Iris pigment epithelial cell (primary cell): ENCODE measurements around the gene ATP5IF1.

Experiments used
- DNase-seq: peaks from one replicate; pipeline ENCODE4 v3.0.0-alpha.2; 2011; ENCODE audit warnings: low read depth

Gene ATP5IF1

GRCh38 chr1:28265577-28265976, 29.7 kb downstream of the ATP5IF1 start:
- DNase-seq: no peak

GRCh38 chr1:28266920-28267322, 31.0 kb downstream of the ATP5IF1 start:
- no peak for DNase-seq

- DNase-seq: no peak
Measured at GRCh38 chr1:28267633-28268032, 31.7 kb downstream of the ATP5IF1 start.

- DNase-seq: no peak
Measured at GRCh38 chr1:28269529-28269928, 33.6 kb downstream of the ATP5IF1 start.

GRCh38 chr1:28272215-28272852, 36.4 kb downstream of the ATP5IF1 start:
- DNase-seq: no peak

DNA sequence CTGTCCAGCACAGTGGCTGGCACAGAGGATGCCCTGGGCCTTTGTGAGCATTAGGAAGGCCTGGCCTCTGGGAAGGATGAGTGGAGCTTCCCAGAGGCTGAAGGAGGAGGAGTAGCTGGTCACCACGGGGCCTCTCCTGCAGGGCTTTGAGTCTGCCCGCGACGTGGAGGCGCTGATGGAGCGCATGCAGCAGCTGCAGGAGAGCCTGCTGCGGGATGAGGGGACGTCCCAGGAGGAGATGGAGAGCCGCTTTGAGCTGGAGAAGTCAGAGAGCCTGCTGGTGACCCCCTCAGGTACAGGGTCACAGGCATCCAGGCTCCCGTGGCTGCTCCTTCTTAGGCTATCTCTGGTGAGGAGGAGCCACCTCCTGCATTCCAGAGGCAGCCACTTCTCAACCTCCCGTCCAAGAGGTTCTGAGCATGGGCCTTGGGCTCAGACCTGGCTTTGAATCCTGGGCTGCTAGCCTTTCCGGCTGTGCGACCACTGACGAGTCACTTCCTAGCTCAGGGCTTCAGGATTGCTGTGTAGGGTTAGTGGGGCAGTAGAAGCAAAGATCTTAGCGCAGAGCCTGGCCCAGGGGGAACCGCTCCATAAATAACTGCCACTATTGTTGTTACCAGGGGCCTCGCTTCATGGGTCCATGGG, 37.4 kb downstream of the ATP5IF1 start:
- DNase-seq: no peak

DNA sequence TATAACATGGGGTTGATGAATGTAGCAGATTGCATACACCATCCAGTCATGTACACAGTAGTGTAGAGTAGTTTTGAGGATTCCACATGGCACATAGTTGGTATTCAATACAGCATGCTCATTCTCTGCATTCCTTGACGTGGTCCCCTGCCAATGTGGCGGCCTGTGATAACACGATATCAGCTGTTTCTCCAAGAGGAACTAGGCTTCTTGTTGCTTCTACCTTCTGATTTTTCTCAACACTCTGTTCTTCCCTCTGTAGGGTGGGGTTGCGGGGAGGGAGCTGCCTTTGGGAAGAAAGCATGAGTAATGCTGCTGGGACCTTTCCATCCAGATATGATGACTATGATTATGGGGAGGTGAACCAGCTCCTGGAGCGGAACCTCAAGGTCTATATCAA, 42.8 kb downstream of the ATP5IF1 start:
- DNase-seq: no peak

DNA sequence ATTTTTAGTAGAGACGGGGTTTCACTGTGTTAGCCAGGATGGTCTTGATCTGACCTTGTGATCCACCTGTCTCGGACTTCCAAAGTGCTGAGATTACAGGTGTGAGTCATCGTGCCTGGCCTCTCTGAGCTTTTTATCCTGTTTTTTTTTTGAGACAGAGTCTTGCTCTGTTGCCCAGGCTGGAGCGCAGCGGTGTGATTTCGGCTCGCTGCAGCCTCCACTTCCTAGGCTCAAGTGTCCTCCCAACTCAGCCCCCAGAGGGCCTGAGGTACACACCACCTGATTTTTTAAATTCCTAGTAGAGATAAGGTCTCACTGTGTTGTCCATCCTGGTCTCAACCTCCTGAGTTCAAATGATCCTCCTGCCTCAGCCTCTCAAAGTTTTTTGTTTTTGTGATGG, 43.8 kb downstream of the ATP5IF1 start:
- DNase-seq: no peak

DNA sequence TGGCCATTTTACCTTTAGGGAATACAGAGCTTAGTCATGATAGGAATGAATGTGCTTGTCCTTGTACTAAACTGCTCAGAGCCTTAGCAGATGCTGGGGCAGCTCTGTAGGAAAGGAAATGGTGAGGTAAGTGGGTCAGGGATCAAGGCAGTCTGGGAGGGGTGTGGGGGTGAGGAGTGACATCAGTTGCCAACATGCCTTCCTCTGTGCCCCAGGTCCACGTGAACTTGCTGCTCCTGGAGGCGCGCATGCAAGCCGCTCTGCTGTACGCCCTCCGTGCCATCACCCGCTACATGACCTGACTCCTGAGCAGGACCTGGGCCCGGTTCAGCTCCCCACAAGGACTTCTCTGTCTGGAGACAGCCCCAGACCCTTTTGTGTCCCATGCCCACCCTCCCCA, 44.6 kb downstream of the ATP5IF1 start:
- DNase-seq: no peak

DNA sequence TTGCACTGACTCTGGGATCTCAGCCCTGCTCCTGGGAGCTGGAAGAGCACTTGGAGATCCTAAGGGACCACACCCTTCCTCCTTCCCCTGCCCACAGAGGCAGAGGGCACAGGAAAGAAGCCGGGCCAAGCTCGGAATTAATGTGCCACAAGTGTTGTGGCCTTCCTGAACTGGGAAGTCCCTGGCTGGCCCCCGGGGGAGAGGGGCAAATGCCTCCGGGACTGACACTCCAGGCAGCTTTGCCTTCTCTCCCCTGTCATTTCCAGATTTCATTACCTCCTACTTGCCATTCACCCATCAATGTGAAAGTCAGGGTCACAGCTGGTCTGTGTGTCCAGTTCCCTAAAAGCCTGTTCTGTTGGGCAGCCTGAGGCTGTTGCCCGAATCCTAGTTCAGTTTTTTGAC, 45.1 kb downstream of the ATP5IF1 start:
- DNase-seq: no peak

DNA sequence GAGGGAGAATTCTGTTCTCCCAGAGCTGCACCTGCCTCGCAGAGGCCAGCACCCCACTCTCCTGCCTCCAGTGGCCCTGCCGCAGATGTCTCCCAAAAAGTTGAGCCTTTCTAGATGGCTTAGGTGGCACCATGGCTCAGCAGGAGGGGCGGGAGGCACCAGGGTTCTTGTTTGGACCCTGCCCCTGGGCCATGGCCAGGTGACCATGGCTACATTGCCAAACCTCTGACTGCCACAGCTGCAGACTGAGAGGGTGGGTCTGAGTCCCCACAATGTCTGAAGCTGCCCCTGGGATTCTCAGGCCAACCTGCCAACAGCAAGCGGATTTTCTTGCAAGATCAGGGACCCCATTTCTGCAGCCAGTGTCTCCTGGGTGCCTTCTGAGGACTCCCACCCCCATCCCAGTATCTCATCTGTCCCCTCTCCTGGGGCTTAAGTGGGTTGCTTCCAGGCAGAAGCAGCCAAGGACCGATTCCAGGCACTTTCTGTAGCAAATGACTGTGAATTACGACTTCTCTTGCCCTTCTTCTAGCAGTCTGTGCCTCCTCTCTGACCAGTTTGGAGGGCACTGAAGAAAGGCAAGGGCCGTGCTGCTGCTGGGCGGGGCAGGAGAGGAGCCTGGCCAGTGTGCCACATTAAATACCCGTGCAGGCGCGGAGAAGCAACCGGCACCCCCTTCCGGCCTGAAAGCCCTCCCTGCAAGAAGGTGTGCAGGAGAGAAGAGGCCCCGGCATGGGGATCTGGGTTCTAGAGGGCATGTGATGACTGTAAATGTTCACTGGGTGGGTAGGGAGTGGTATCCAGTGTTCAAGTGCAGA, 45.9 kb downstream of the ATP5IF1 start:
- no peak for DNase-seq

DNA sequence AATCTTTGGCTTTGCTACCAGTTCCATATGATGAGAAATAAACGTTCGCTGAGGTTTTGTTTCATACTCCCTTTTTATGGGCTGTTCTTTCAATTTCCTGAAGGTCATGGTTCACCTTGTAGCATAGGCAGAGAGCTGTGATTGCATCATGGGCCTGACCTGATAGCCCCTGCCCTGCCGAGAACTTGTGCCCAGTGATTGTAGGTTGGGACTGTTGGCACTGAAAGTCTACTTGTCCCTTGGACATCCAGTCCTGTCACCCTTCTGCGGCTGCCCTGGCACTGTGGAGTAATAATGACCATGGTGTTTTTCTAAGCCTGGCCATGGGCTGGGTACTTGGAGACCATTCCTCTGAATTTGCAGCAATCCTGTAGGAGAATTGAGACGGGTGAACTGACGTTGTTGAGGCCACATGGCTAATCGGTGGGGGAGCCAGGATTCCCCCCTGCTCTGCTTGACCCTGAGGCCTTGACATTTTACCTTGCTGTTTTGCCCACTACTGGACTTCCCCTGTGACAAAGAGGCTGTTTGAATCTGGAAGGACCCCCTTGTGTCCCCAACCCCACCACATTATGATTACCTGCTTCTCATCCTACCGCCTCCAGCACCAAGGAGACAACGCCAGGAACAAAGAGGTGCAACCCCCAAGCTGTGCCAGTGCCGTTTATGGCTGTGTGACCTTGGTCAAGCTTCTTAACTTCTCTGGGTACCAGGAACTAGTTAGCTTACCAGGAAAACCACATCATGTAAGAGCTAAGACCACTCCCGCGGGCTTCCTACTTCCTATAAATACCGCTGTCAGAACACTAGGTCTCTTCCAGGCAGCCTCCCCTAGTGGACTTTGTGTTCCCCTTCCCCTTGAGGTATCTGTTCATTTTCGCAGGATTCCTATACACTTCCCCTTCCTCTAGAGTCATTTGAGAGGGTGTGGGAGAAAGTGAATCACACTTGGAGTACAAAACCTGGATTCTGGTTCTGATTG, 46.8 kb downstream of the ATP5IF1 start:
- no peak for DNase-seq

DNA sequence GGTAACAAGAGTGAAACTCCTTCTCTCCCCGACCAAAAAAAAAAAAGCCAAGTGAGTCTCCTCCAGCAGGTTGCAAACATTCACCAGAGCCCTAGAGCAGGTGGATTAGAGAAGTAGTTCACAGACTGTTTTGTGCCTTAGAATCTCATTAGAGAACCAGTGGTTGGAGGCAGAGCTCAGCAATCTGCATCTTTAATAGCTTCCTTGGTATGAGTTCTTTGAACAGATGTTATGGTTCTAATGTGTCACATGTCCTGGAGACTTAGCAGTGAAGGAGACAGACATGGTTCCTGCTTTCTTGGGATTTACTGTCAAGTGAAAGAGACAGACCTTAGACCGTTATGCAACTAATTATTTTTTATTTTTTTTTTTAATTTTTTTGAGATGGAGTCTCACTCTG, 50.2 kb downstream of the ATP5IF1 start:
- DNase-seq: no peak
